Erythroblast (primary cell): ENCODE measurements around the gene SHOC1.

ENCODE experiments used
- DNase-seq, 2 experiments: peaks; one replicate each; lab custom pipeline; 2025; lab: John Stamatoyannopoulos, UW
- GATA1 ChIP-seq: IDR thresholded peaks from 2 replicates; pipeline ENCODE4 v1.6.1; 2011; ENCODE audit warnings: low read depth, mild to moderate bottlenecking, control low read depth, low read length, moderate library complexity
- POLR2A ChIP-seq: IDR thresholded peaks from 2 replicates; pipeline ENCODE4 v1.6.1; 2011; ENCODE audit warnings: mild to moderate bottlenecking, low read length

The SHOC1 gene

GRCh38 chr9:111783424-111783823, 11.3 kb downstream of the SHOC1 start:
- DNase-seq = no peak
- no peak for TF ChIP-seq POLR2A
- no peak for TF ChIP-seq GATA1

- TF ChIP-seq POLR2A (no peak), GATA1 (no peak)
- no peak for DNase-seq
These were observed 28.7 kb downstream of the SHOC1 start for GRCh38 chr9:111766066-111766465.

GRCh38 chr9:111762556-111762955, 32.2 kb downstream of the SHOC1 start:
- TF ChIP-seq POLR2A = no peak
- no peak for TF ChIP-seq GATA1
- DNase-seq = no peak

GRCh38 chr9:111759762-111760639, 34.7 kb downstream of the SHOC1 start:
- no peak for TF ChIP-seq POLR2A
- TF ChIP-seq GATA1 = no peak
- peak; percentile 83 to 87 for DNase-seq

- TF ChIP-seq GATA1 (no peak), POLR2A (no peak)
These were observed 39.9 kb downstream of the SHOC1 start for GRCh38 chr9:111754800-111755199.

GRCh38 chr9:111752455-111752854, 42.3 kb downstream of the SHOC1 start:
- DNase-seq = no peak
- TF ChIP-seq GATA1 (no peak), POLR2A (no peak)

More at GRCh38 chr9:111754800-111755199, 39.9 kb downstream of the SHOC1 start:
- DNase-seq = no peak
